Keratinocyte (primary cell): ENCODE data around the gene PLCG2.

Experiments used
- EZH2 ChIP-seq: IDR thresholded peaks from one replicate; pipeline ENCODE4 v1.6.1; 2012; ENCODE audit warnings: inconsistent platforms, mild to moderate bottlenecking, low read length, moderate library complexity
- TF ChIP-seq, protein P1 (sequence below), 3 experiments: IDR thresholded peaks in 1 of 3; conservative IDR thresholded peaks in 1 of 3; optimal IDR thresholded peaks in 1 of 3; 2 replicates in 2 of 3; 3 replicates in 1 of 3; pipeline versions ENCODE3 to v1.5.1; 2011; ENCODE audit warnings: low read length in 3 of 3, mild to moderate bottlenecking in 3 of 3, moderate library complexity in 2 of 3, control low read depth in 1 of 3, inconsistent platforms in 1 of 3; ENCODE audit not compliant: insufficient read depth in 2 of 3; ENCODE audit errors: extremely low read depth in 1 of 3

DNA sequence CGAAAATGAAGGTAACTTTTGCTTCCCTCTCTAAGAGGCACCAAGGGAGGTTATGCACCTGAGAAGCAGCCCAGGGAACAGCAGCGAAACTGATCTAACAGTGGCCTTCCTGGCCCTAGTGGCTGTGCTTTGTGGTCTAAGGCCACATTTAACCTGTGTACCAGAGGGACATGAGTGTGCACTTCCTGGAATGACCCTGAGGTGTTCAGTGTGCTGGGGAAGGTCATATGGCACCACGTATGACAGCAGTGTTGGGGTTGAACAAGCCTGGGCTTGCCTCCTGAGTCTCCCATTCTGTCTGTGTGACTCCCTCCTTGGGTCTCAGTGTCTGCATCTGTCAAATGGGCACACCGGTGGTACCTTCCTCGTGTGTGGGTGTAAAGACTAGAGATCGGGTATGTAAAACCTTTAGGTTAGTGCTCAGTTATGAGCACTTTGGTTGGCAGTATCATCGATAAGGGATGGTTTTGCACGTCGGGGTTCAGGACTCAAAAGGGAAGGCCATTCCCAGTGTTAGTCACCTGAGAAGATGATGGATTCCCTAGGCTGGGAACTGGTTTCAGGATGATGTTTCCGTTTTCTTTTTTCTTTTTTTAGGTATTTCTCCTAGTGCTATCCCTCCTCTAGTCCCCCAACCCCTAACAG lies 31.9 kb downstream of the PLCG2 start:
- TF ChIP-seq EZH2: no peak
- TF ChIP-seq, protein P1, sequence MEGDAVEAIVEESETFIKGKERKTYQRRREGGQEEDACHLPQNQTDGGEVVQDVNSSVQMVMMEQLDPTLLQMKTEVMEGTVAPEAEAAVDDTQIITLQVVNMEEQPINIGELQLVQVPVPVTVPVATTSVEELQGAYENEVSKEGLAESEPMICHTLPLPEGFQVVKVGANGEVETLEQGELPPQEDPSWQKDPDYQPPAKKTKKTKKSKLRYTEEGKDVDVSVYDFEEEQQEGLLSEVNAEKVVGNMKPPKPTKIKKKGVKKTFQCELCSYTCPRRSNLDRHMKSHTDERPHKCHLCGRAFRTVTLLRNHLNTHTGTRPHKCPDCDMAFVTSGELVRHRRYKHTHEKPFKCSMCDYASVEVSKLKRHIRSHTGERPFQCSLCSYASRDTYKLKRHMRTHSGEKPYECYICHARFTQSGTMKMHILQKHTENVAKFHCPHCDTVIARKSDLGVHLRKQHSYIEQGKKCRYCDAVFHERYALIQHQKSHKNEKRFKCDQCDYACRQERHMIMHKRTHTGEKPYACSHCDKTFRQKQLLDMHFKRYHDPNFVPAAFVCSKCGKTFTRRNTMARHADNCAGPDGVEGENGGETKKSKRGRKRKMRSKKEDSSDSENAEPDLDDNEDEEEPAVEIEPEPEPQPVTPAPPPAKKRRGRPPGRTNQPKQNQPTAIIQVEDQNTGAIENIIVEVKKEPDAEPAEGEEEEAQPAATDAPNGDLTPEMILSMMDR (optimal IDR thresholded peaks at IDR 0.05 in 1 of 3, IDR thresholded peaks at IDR 0.05 in 1 of 3, conservative IDR thresholded peaks at IDR 0.05 in 1 of 3; ENCODE audit: extremely low read depth in 1 of 3, insufficient read depth in 2 of 3, low read length in 3 of 3): no peak
